Vagina (tissue), 2 donors: ENCODE measurements around the gene CASP8. TPM values are rescaled to one million over a fixed set of nuclear protein-coding genes. Genes with fewer than 3 reads are reported as not detected.

ENCODE experiments used
- DNase-seq, 2 donors: peaks; one replicate each; pipeline ENCODE4 v3.0.0-alpha.2; 2017; ENCODE audit errors: extremely low spot score in 2 of 2
- H3K27ac ChIP-seq: fragments of 200-600 bp; sonication (generic); one replicate; pipeline ENCODE4 v1.5.1; 2019
- H3K27me3 ChIP-seq: fragments of 200-600 bp; sonication (generic); one replicate; pipeline ENCODE4 v1.5.1; 2019
- H3K36me3 ChIP-seq, 2 donors: fragments of 200-600 bp; sonication (generic); one replicate each; pipeline ENCODE4 v1.5.1; 2017 to 2019
- H3K4me1 ChIP-seq: fragments of 200-600 bp; sonication (generic); one replicate; pipeline ENCODE4 v1.5.1; 2019
- H3K4me3 ChIP-seq, 2 donors: fragments of 200-600 bp; sonication (generic); 1 replicate in 1 of 2; 2 replicates in 1 of 2; pipeline ENCODE4 v1.5.1; 2016 to 2019
- H3K9me3 ChIP-seq: fragments of 200-600 bp; sonication (generic); one replicate; pipeline ENCODE4 v1.5.1; 2019
- POLR2A ChIP-seq, 2 donors: fragments of 450-650 bp; IDR thresholded peaks; one replicate each; pipeline ENCODE4 v1.6.1; 2017; ENCODE audit warnings: antibody characterized with exemption in 2 of 2, mild to moderate bottlenecking in 2 of 2, moderate library complexity in 2 of 2
- POLR2AphosphoS5 ChIP-seq, 2 donors: sonication (generic); formaldehyde crosslinking; IDR thresholded peaks; one replicate each; pipeline ENCODE4 v1.9.0; 2017; ENCODE audit warnings: antibody characterized with exemption in 2 of 2, mild to moderate bottlenecking in 2 of 2, low read depth in 1 of 2; ENCODE audit not compliant: insufficient read depth in 1 of 2
- intact Hi-C: fragments of 100-400 bp; cut with DNase I; formaldehyde crosslinking; loops from one replicate; pipeline ENCODE4 v1.15.1; 2023
- total RNA-seq: library from RNA; depleted of rRNA; stranded (reverse); fragments of >200 nt; gene quantifications from one replicate; pipeline ENCODE4 v1.2.3, GENCODE V29; 2016
- TF ChIP-seq, protein P1 (sequence below), 3 experiments: fragments of 450-650 bp in 2 of 3; fragments of 200-600 bp in 1 of 3; sonication (generic) in 1 of 3; IDR thresholded peaks; one replicate each; pipeline ENCODE4 v1.5.1; 2017 to 2019; ENCODE audit warnings: antibody characterized with exemption in 3 of 3, mild to moderate bottlenecking in 2 of 3, moderate library complexity in 2 of 3

CASP8 gene
- total RNA-seq, 1 donor from 2014 or later, result 29.2 TPM

DNA sequence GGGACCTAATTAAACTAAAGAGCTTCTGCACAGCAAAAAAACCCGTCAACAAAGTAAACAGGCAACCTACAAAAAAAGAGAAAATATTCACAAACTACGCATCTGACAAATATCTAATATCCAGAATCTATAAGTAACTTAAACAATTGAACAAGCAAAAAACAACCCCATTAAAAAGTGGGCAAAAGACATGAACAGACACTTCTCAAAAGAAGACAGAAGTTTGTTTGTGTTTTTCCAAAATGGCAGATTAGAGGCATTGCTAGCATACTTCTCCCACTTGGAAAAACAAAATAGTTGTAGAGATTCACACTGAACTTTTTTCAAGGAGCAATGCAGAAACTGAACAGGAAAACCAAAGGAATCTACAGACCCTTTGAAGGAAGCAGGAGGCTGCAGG is 59.2 kb downstream of the CASP8 start:
- no peak overlapping the region for H3K27ac ChIP-seq
- intact Hi-C loops, result no loop called here
- no peaks in the 10 kb centered on the region for H3K4me1 ChIP-seq
- TF ChIP-seq POLR2AphosphoS5 (IDR thresholded peaks at IDR 0.05; ENCODE audit: insufficient read depth in 1 of 2, low read depth in 1 of 2) (no peak), POLR2A (IDR thresholded peaks at IDR 0.05) (no peak)
- TF ChIP-seq, protein P1, sequence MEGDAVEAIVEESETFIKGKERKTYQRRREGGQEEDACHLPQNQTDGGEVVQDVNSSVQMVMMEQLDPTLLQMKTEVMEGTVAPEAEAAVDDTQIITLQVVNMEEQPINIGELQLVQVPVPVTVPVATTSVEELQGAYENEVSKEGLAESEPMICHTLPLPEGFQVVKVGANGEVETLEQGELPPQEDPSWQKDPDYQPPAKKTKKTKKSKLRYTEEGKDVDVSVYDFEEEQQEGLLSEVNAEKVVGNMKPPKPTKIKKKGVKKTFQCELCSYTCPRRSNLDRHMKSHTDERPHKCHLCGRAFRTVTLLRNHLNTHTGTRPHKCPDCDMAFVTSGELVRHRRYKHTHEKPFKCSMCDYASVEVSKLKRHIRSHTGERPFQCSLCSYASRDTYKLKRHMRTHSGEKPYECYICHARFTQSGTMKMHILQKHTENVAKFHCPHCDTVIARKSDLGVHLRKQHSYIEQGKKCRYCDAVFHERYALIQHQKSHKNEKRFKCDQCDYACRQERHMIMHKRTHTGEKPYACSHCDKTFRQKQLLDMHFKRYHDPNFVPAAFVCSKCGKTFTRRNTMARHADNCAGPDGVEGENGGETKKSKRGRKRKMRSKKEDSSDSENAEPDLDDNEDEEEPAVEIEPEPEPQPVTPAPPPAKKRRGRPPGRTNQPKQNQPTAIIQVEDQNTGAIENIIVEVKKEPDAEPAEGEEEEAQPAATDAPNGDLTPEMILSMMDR (IDR thresholded peaks at IDR 0.05), result no peak
- peaks cover 11% of the 10 kb centered on the region for H3K9me3 ChIP-seq
- H3K27me3 ChIP-seq, result no peaks in the 10 kb centered on the region
- DNase-seq, result no peak
- H3K4me3 ChIP-seq, result no peak overlapping the region
- no peaks in the 10 kb centered on the region for H3K36me3 ChIP-seq

DNA sequence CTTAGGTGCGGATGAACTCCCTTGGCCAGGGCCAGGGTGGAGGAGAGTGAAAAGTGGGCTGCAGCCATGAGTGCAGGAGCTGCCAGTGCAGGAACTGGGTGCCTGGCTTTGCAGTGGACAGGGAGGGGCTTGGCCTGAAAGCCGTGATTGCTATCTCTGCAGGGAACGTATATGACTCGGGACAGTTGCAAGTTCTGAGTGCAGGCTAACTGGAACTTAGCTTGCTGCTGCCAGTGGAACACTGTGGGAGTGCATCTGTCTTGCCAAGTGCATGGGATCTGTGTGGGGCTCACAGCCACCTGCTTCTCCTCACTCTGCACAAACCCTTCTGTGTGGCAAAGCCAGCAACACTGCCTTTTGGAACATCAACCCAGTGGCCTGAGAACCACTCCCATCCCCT is 59.9 kb downstream of the CASP8 start:
- peaks cover 11% of the 10 kb centered on the region for H3K9me3 ChIP-seq
- H3K27me3 ChIP-seq, result no peaks in the 10 kb centered on the region
- intact Hi-C loops, result no loop called here
- TF ChIP-seq, protein P1 (IDR thresholded peaks at IDR 0.05), result no peak
- TF ChIP-seq POLR2A (IDR thresholded peaks at IDR 0.05), result no peak
- TF ChIP-seq POLR2AphosphoS5 (IDR thresholded peaks at IDR 0.05; ENCODE audit: insufficient read depth in 1 of 2, low read depth in 1 of 2), result no peak
- H3K27ac ChIP-seq, result no peak overlapping the region
- no peak overlapping the region for H3K4me3 ChIP-seq
- H3K36me3 ChIP-seq, result no peaks in the 10 kb centered on the region
- no peak for DNase-seq
- no peaks in the 10 kb centered on the region for H3K4me1 ChIP-seq

DNA sequence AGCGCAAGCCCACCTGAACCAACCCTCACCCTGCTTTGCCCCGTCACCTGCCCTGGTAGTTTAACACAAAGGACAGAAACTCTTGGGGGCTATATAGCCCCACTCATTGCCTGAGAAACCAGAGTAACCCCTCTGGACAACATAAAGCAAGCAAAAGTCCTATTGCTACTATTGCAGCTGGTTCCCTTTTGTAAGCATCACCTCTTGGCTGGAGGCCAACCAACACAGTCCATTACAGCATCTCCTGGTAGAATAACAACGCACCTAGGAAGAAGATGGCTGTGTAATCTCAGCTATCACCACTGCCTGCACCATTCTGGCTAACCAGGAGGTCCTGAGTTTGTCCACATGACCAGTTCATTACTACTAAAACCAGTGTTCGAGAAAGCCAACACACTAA is 60.4 kb downstream of the CASP8 start:
- DNase-seq, result no peak
- Histone ChIP-seq H3K4me1 (no peaks in the 10 kb centered on the region), H3K27ac (no peak overlapping the region), H3K9me3 (peaks cover 11% of the 10 kb centered on the region), H3K36me3 (no peaks in the 10 kb centered on the region), H3K4me3 (no peak overlapping the region), H3K27me3 (no peaks in the 10 kb centered on the region)
- no peak for TF ChIP-seq POLR2A (IDR thresholded peaks at IDR 0.05)
- TF ChIP-seq, protein P1 (IDR thresholded peaks at IDR 0.05), result no peak
- no peak for TF ChIP-seq POLR2AphosphoS5 (IDR thresholded peaks at IDR 0.05; ENCODE audit: insufficient read depth in 1 of 2, low read depth in 1 of 2)
- intact Hi-C loops, result no loop called here

DNA sequence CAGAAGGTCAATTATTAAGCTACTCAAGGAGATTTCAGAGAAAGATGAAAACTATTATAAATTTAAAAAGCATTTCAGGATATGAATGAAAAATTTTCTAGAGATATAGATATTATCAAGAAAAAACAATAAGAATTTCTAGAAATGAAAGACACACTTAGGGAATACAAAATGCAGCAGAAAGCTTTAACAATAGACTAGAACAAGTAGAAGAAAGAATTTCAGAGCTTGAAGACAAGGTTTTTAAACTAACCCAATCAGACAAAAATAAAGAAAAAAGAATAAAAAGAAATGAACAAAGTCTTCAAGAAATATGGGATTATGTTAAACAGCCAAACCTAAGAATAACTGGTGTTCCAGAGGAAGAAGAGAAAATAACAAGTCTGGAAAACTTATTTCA is 62.4 kb downstream of the CASP8 start:
- intact Hi-C loops, result no loop called here
- H3K27ac ChIP-seq, result no peak overlapping the region
- H3K9me3 ChIP-seq, result peaks cover 11% of the 10 kb centered on the region
- no peak for DNase-seq
- H3K27me3 ChIP-seq, result no peaks in the 10 kb centered on the region
- no peak overlapping the region for H3K4me3 ChIP-seq
- no peaks in the 10 kb centered on the region for H3K36me3 ChIP-seq
- TF ChIP-seq, protein P1 (IDR thresholded peaks at IDR 0.05), result no peak
- H3K4me1 ChIP-seq, result no peaks in the 10 kb centered on the region

DNA sequence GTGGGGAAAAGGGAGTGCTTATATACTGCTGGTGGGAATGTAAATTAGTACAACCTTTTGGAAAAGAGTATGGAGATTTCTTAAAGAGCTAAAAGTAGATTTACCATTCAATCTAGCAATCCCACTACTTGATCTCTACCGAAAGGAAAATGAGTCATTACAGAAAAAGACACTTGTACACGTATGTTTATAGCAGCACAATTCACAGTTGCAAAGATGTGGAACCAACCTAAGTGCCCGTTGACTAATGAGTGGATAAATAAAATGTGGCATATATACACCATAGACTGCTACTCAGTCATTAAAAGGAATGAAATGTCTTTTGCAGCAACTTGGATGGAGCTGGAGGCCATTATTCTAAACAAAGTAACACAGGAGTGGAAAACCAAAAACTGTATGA is 67.3 kb downstream of the CASP8 start:
- Histone ChIP-seq H3K27ac (no peak overlapping the region), H3K27me3 (no peaks in the 10 kb centered on the region), H3K4me3 (no peak overlapping the region), H3K9me3 (peaks cover 7% of the 10 kb centered on the region), H3K36me3 (no peaks in the 10 kb centered on the region), H3K4me1 (no peaks in the 10 kb centered on the region)
- no peak for DNase-seq
- intact Hi-C loops, result no loop called here
- no peak for TF ChIP-seq POLR2A (IDR thresholded peaks at IDR 0.05)
- TF ChIP-seq, protein P1 (IDR thresholded peaks at IDR 0.05), result no peak
- TF ChIP-seq POLR2AphosphoS5 (IDR thresholded peaks at IDR 0.05; ENCODE audit: insufficient read depth in 1 of 2, low read depth in 1 of 2), result no peak
